Stimulated activated CD4-positive, alpha-beta T cell treated with anti-CD3 and anti-CD28 coated beads, Interleukin-12 subunit alpha, Interleukin-12 subunit beta, amount 100 ng/mL, for 4 hours (primary cell): Measurements from ENCODE around the gene XPNPEP2.
A peak's percentile ranks its signal among the peaks of the same experiment; 100 is the strongest.

Experiments used
- DNase-seq: peaks from one replicate; pipeline ENCODE4 v3.0.0-alpha.2; 2020

Gene XPNPEP2

DNA sequence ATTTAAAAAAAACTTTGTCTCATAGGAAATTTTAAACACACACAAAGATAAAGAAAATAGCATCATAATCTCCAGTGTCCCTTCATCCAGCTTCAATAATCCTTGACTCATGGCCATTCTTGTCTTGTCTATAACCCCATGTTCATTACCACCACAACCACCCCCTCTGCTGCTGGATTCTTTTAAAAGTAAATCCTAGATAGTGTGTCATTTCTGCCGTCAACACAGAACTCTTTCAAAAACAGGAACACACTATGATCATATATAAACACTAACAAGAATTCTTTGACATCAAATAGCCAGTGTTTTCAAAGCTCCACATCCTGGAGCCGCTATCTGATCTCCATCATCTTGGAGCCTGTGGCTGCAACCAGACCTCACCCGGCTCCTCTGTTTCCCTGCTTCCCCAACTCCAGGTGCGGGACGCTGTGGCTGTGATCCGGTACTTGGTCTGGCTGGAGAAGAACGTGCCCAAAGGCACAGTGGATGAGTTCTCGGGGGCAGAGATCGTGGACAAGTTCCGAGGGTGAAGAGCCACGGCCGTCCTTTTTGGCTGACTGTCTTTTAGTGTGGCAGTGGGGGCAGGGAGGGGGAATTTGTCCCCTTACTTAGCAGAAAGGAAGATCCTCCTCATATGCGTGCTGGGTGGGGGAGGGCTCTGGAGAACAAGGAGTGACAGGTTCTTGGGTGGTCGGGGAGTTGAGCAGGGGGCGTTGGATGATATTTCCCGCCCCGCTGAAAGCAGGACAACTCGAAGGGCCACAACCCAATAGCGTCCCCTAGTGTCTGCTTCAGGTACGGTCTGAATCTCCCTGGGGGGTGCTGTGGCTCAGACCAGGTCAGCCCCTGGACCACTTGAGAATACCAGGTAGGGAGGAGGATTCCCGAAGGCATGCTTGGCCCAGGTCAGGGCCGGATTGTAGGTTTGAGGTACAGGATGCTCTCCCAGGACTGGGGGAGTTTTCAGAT, 15.6 kb downstream of the XPNPEP2 start:
- DNase-seq = no peak

DNA sequence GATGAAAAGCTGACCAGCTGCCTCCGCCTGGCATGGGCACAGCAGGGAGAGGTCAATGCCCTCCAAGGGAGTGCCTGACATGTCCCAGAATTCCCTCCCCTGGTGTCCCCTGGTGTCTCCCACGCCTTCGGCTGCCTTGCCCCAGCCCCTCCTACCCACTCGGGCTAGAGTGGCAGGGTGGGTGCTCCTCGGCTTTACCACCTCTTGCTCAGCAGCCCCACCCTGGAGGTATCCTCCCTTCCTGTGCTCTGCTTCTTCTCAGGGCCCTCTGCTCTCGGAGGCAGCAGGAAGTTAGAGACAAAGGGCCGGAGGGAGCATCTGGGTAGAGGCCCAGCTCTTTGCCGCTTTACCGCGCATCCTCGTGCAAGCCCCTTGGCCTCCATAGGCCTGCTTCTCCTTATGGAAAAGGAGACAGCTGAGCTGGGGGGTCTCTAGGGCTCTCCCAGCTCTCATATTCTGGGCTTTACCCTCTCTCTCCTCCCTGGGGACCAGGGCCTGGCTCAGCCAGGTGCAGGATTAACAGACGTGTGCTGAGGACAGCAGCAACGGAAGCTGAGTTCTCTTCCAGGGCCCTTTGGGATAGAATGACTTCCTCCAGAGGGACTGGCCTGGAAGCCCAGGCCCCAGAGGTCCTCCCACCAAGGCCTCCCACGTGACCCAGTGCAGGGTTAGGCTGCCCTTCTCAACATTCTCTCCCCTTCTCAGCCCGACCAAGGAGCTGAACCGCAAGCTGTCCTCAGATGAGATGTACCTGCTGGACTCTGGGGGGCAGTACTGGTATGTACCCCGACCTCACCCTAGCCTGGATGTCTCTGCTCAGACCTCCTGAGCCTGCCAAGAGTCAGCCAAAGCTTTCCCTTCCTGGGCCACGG, 17.2 kb downstream of the XPNPEP2 start:
- no peak for DNase-seq

DNA sequence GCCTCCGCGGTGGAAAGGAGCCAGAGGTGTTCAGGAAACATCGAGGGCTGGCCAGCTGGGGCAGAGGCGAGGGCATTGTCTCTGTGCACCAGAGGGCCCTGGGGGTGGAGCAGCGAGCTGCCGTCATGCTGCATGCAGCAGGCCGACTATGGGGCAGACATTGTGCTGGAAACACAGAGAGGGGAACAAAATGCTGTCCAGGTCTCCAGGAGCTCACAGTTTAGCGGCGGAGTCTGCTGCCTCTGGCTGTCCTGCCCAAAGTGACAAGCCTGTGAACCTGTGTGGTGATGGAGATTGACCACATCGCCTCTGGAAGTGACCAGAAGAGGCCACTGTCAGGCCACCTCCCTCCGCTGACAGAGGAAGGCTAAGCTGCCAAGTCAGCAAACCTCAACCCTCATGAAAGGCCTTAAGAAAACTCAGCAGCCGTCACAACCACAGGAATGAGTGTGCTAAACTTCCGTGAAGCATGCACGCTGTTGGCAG, 20.8 kb downstream of the XPNPEP2 start:
- peak; percentile 31 for DNase-seq

DNA sequence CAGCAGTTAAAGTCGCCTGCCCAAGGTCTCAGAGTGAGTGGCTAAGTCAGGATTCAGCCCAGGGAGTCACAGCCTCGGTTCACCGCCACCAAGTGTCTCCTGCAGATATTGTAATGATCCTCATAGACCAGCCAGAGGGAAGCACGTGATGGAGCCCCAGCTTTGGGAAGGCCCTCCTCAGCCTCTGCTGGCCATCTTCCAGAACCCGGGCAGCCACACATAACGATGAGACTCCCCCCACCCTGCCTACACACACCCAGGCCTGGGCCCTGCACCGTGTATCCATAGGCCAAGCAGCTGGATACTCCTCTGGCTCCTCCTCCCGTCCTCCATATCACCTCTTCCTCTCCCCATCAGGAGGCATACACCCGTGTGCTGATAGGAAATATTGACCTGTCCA, 21.4 kb downstream of the XPNPEP2 start:
- DNase-seq = no peak

DNA sequence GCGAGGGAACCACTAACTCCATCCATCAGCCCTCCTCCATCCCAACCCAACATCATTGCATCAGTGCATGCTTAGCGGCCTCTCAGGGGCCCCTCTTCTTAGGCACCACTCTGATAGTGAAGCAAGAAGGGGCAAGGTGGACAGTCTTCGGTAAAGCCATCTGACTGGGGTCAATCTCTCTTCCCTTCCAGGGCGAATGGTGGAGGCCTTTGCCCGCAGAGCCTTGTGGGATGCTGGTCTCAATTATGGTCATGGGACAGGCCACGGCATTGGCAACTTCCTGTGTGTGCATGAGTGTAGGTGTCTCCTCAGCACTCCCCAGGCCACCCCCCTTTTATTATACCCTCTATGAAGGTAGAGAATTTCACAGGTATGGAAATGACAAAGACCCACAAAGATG, 22.2 kb downstream of the XPNPEP2 start:
- no peak for DNase-seq

DNA sequence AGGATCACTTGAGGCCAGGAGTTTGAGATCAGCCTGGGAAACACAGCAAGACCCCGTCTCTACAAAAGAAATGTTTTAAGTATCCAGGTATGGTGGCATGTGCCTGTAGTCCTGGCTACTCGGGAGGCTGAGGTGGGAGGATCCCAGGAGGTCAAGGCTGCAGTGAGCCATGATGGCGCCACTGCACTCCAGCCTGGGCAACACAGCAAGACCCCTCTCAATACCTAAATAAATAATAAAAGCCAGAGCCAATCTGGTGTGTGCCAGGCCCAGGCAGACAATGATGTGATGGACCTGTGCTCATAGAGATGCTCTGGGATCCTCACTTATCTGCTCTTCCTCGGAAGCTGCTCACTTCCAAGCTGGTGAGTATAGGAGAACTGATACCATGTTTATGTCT, 22.8 kb downstream of the XPNPEP2 start:
- no peak for DNase-seq

DNA sequence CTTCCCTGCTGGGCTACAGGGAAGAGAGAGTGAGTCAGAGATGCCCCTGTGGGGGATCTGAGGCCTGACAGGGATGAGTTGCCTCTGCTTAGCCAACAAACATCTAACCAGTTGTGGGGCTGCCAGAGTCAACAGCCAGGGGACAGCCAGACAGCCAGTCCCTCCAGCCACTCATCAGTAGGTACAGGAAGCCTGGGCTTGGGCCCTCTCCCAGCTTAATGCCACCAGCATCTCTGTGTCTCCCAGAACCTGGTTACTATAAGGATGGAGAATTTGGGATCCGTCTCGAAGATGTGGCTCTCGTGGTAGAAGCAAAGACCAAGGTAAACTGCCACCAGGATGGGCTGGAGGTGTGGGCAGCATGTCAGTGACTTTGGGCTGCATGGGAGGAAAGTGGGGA, 23.7 kb downstream of the XPNPEP2 start:
- DNase-seq = no peak

DNA sequence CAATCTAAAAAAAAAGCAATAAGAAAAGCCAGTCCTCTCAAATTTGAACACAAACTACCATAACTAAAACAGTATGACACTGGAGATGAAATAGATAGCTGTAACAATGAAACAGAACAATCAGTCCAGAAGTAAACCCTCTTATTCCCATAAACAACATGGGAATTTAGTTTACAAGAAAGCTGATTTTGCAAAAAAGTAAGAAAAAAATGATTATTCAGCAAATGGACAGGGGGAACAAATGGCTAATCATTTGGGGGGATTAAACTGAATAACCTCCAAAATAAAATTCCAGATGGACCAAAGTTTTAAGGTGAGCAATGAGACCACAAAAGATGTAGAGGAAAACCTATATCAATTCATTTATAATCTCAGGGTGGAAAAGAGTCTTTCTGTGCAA, 24.9 kb downstream of the XPNPEP2 start:
- DNase-seq = no peak

DNA sequence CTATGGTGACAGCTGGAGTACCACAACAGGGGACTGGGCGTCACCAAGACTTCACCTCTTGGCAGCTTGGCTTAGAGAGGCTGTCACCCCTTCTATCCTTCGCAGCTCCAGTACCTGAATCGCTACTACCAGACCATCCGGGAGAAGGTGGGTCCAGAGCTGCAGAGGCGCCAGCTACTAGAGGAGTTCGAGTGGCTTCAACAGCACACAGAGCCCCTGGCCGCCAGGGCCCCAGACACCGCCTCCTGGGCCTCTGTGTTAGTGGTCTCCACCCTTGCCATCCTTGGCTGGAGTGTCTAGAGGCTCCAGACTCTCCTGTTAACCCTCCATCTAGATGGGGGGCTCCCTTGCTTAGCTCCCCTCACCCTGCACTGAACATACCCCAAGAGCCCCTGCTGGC, 29.4 kb downstream of the XPNPEP2 start:
- DNase-seq = no peak

DNA sequence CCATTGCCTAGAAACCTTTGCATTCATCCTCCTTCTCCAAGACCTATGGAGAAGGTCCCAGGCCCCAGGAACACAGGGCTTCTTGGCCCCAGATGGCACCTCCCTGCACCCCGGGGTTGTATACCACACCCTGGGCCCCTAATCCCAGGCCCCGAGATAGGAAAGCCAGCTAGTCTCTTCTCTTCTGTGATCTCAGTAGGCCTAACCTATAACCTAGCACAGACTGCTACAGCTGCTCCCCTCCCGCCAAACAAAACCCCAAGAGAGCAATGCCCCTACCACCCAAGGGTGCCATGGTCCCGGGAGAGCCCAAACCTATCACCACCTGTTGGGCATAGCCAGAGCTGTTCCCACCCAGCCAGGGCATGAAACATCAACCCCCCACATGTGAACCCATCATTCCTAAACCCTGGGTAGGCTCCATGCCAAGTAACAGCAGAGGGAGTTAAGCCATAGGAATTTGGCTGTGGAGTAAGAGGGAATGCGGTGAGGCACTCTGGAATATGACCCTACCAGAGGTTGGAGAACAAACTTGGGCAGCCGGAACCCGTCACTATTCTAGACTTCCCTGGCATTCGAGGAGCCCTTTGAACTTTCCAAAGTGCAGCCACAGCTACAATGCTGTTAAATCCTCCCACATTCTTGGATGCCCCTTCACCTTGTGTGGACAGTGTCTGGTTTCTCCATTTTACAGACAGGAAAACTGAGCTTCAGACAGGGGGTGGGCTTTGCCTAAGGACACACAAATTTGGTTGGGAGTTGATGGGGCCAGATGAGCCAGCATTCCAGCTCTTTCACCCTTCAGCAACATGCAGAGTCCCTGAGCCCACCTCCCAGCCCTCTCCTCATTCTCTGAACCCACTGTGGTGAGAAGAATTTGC, 30.0 kb downstream of the XPNPEP2 start:
- no peak for DNase-seq

DNA sequence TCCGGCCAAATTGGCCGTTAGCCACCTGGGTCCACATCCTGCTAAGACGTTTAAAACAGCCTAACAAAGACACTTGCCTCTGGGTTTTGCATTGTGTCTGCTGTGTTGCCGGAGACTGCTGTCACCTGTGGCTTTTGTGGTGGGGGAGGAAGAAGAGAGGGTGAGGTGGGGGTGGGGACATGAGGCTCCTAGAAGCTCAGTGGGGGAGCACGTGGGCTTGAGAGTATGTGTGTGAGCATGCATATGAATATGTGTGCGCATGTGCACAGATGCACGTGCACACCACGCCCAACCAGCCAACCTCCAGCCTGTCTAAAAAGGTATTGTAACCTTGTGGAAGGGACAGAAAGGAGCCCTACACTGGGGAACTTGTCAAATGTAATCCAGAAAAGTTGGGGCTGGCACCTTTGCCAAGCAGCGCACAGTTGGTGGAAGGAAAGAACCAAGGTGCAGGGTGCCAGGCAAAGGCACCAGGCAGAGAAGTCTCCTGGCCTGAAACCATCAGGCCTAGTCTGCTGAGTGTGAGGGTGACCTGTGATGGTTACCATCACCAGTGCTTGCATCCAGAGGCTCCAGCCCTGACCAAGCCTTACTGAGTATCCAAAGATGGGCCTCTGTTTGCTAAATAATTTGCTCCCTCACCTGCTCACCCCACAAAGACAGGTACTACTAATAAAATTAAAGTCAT, 30.8 kb downstream of the XPNPEP2 start:
- DNase-seq = peak; percentile 44

DNA sequence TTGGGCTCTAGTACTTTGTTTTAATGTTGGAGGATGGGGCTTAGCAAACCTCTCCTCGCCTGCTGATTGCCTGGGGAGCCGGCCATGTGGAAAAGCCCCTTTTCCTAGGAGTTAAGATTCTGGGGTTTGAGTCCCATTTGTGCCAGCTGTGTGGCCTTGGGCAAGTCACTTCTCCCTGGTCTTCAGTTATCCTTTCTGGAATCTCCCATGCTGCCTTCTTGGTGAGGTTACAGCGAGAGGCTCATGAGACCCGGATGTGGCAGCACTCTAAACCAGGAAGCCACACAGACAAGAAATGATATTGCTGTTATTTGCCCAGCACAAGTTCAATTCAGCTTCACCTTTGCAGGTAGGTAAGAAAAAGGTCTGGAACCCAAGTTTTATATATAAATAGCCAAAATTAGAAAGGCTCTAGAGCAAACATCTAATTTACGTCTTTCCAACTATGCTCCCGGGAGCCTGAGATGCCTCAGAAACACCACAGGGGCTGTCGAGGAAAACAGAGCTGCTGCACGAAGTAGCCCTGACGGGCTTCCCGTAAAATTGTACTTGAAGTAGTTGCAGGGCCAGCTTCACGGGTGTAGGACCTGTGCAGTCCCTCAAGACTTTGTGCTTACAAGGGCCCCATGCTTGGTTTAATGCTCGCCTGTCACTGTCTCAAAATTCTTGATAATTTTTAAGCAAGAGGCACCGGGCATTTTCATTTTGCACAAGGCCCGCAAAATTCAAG, 32.7 kb downstream of the XPNPEP2 start:
- no peak for DNase-seq

DNA sequence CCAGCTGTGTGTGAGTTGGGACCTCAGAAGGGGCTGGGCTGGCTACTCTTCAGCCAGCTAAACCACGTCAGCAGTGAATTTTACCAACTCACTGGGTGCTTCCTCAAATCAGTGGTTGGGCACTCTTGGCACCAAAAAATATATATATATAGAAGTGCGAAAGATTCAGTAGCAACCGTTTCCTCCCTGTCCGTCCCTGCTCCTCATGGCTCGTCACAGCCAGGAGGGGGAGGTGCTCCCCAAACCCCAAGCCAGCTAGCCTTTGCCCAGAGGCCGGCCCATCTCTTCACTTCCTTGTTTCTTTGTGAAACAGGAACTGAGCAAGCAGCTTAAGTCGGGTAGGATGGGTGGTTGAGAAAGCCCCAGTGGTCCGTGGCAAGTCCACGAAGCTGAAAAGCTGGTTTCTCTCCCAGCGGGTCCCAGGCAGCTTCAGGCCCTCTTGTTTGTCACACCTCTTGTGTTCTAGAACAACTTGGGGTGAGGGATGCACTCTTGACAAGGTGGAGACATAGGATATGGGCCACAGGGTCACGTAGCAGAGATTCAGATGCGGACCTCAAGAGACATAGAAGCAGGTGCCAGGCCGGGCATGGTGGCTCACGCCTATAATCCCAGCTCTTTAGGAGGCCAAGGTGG, 34.1 kb downstream of the XPNPEP2 start:
- no peak for DNase-seq

DNA sequence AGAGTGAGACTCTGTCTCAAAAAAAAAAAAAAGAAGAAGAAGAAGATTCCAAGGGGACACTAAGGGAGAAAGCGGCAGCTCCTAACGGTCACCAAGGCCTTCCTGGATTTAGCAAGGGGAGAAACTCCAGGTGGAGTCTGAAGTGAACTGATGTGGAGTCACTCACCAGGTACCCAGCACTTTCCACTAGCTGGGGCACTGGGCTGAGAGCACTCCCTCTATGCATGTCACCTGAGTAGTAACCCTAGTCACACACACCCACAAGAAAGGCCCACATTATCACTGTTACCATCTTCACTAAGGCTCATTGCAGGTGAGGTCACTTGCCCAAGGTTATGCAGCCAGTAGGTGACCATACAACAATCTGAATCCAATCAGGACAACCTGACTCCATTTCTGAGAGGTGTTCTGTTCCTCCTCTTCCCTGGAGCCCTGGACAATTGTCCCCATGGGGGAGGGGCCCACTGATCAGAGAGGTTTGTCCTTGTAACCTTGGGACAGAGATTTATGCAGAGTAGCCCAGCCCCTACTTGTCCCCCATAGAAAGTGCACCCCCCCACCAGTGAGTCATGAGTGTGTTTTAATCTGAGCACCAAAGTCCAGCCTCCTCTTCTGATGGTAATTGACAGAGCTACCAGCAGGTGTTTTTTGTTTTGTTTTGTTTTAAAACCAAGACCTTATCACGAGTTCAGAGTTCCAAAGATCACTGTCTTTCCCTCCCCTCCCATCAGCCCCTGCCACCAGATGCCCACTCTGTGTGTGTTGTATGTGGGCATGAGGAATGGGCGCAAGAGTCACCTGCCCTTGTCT, 35.1 kb downstream of the XPNPEP2 start:
- DNase-seq = no peak

DNA sequence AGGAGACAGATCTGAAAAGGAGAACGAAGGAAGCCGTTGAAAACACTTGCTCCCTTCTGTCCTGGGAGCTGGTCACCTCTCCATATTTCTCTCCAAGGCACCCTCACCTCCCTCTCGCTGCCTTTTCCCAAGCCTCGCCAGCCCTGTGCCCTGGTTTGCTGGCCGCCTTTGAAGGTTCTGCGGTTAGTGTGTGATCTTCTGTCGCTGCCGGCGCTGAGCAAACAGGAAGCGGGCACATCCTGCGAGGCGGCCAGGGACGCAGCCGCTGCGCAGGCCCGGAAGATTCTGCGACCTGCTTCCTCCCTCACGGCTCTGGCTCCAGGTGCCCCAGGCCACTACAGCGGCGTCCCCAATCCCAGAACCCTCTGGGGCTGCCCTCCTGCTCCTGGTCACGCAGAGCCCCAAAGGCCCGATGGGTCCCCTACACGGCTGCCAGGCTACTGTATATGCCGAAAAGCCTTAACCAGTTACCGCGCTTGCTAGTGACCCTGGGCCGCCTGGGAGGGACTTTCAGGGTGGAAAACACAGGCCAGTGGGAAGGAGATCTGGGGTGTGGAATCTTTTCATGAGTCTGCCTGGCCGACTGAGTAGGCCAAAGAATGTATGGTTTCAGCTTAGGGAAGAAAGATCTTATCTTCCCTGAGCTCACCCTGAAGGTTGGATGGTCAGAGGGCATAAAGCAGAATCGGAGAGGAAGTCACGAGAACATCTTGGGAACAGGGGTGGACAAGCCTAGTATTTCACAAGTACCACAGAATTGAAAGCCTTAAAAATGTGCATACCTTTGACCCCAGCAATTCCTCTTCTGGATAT, 38.6 kb downstream of the XPNPEP2 start:
- peak; percentile 58 for DNase-seq

DNA sequence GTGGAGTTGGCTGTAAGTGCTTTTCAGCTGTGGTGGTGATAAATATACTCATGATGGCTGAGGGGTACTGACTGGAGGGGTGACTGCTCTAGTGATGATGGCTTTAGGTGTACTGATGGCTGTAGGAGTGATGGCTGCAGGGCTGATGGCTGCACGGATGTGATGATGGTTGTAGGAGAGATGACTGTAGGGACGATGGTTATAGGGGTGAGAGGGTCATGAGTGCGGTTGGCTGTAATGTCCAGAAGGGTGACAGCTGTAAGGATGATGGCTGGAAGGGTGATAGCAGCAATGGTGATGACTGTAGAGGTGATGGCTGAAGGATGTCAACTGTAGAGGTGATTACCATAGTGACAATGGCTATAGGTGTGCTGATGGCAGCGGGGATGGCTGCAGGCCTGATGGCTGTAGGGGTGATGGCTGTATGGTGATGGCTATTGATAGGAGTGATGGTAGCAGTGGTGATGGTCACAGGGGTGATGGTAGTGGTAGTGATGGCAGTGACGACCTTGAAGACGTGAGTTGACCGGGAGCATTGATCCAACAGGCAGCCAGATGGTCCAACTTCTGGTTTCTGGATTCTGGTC, 40.4 kb downstream of the XPNPEP2 start:
- no peak for DNase-seq

DNA sequence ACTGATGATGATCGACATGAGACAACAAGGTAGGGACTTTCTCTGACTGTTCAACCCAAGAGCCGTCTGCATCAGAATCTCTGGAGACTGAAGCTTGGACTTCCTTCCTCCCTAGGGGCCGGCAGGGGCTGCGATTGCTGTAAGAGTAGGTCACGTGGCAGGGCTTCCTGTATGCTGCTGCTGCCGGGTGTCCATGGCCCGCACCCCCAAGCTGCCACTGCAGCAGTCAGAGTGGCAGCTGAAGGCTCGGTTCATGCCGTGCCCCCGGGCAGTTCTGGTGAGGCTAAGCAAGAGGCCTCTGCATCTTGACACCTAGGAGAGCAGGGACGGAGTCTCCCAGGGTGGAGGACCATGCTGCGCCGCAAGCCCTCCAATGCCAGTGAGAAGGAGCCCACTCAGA, 41.0 kb downstream of the XPNPEP2 start, which contains the start of gene SASH3:
TSS of gene SASH3 (plus strand) at position 203 of the 400 bp plus-strand sequence. CDS start at position 352, 149 bp downstream.
- DNase-seq = peak; percentile 32

DNA sequence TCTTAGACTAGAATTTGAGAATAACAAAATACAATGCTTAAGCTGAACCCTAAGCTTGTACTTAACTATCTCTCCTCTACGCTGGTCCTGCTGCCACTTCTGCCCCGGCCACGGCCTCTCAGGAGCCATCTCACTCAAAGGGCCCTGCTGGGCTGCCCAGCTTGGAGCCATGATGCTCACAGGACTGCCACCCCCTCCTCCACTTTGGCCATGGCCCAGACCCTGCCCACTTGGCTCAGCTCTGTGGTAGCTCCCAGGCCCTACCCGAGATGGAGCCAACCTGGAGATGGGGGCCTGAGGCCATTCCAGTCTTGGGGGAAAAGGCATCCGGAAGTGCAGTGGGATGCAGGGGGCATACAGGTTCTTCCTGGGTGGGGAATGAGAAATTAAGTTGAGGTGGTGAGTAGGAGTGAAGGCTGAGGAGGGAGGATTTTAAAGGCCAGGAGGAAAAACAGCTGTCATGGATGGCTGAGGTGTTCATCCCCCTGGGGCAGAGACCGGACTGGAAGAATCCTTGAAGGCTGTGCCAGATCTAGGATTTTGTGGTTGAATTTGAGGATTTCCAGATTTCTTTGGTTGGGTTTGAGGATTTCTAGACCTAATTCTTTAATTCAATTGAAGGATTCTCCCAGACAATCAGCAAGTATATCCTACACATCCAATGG, 41.8 kb downstream of the XPNPEP2 start:
- no peak for DNase-seq
